HepG2 (cell line): ENCODE results near the gene GNG2. TPM values are rescaled to one million over a fixed set of nuclear protein-coding genes. Genes with fewer than 3 reads are reported as not detected.

Source experiments
- CHCHD3 ChIP-seq: sonication (generic); formaldehyde crosslinking; IDR thresholded peaks from 2 replicates; pipeline ENCODE4 v1.8.0; 2022; ENCODE audit warnings: mild to moderate bottlenecking, missing genetic modification reagents, moderate library complexity
- HMGXB4 ChIP-seq, 2 experiments: sonication (generic) in 1 of 2; formaldehyde crosslinking in 1 of 2; IDR thresholded peaks; 2 replicates each; pipeline versions ENCODE4 v1.4.0 to v1.6.1; 2018 to 2020; ENCODE audit warnings: missing genetic modification reagents in 2 of 2, borderline replicate concordance in 1 of 2, low read depth in 1 of 2, mild to moderate bottlenecking in 1 of 2, missing biosample characterization in 1 of 2
- KDM2A ChIP-seq: sonication (generic); formaldehyde crosslinking; IDR thresholded peaks from 2 replicates; pipeline ENCODE4 v1.4.0; 2020; ENCODE audit warnings: low read depth, missing genetic modification reagents, borderline replicate concordance
- MTA1 ChIP-seq: sonication (generic); formaldehyde crosslinking; IDR thresholded peaks from 2 replicates; pipeline ENCODE4 v1.4.0; 2020; ENCODE audit warnings: missing genetic modification reagents, mild to moderate bottlenecking, borderline replicate concordance
- NFKBIZ ChIP-seq: IDR thresholded peaks from 2 replicates; pipeline ENCODE4 v1.6.1; 2018; ENCODE audit warnings: missing genetic modification reagents, missing compliant biosample characterization
- PBX2 ChIP-seq: IDR thresholded peaks from 2 replicates; pipeline ENCODE4 v1.6.1; 2016; ENCODE audit warnings: control low read depth
- POLR2AphosphoS5 ChIP-seq: IDR thresholded peaks from 2 replicates; pipeline ENCODE4 v1.6.1; 2012; ENCODE audit warnings: low read depth, low read length
- RBAK ChIP-seq: sonication (generic); formaldehyde crosslinking; IDR thresholded peaks from 2 replicates; pipeline ENCODE4 v1.5.1; 2020; ENCODE audit warnings: mild to moderate bottlenecking, missing genetic modification reagents
- RFX5 ChIP-seq: IDR thresholded peaks from 2 replicates; pipeline ENCODE4 v1.6.1; 2011; ENCODE audit warnings: low read depth, low read length, improper control_type of control experiment
- SIN3A ChIP-seq: IDR thresholded peaks from 2 replicates; pipeline ENCODE4 v1.6.1; 2011; ENCODE audit warnings: low read depth, mild to moderate bottlenecking, control low read depth, low read length, borderline replicate concordance
- SRY ChIP-seq: sonication (generic); formaldehyde crosslinking; IDR thresholded peaks from 2 replicates; pipeline ENCODE4 v1.8.0; 2022; ENCODE audit warnings: mild to moderate bottlenecking, missing genetic modification reagents
- SSRP1 ChIP-seq: IDR thresholded peaks from 2 replicates; pipeline ENCODE4 v1.6.1; 2016; ENCODE audit warnings: control low read depth
- THAP11 ChIP-seq: IDR thresholded peaks from 2 replicates; pipeline ENCODE4 v1.6.1; 2016; ENCODE audit warnings: missing biosample characterization, missing genetic modification reagents
- YEATS2 ChIP-seq: sonication (generic); formaldehyde crosslinking; IDR thresholded peaks from 2 replicates; pipeline ENCODE4 v1.4.0; 2020; ENCODE audit warnings: missing genetic modification reagents, borderline replicate concordance
- ZBTB7B ChIP-seq: sonication (generic); formaldehyde crosslinking; IDR thresholded peaks from 2 replicates; pipeline ENCODE4 v1.4.0; 2020; ENCODE audit warnings: missing genetic modification reagents
- ZKSCAN1 ChIP-seq: fragments of 150-350 bp; IDR thresholded peaks from 2 replicates; pipeline ENCODE4 v1.6.1; 2014; ENCODE audit warnings: low read length
- ZNF350 ChIP-seq: sonication (generic); formaldehyde crosslinking; IDR thresholded peaks from 2 replicates; pipeline ENCODE4 v1.4.0; 2020; ENCODE audit warnings: mild to moderate bottlenecking, low read depth, missing genetic modification reagents, borderline replicate concordance
- ZNF552 ChIP-seq: sonication (generic); formaldehyde crosslinking; IDR thresholded peaks from 2 replicates; pipeline ENCODE4 v1.9.0; 2022; ENCODE audit warnings: missing genetic modification reagents, mild to moderate bottlenecking, borderline replicate concordance
- ZNF607 ChIP-seq: sonication (generic); formaldehyde crosslinking; IDR thresholded peaks from 2 replicates; pipeline ENCODE4 v1.5.1; 2020; ENCODE audit warnings: missing genetic modification reagents, mild to moderate bottlenecking, borderline replicate concordance
- ZNF878 ChIP-seq: sonication (generic); formaldehyde crosslinking; IDR thresholded peaks from 2 replicates; pipeline ENCODE4 v1.8.1; 2023; ENCODE audit warnings: mild to moderate bottlenecking, missing genetic modification reagents, moderate library complexity
- ZSCAN31 ChIP-seq: sonication (generic); formaldehyde crosslinking; IDR thresholded peaks from 2 replicates; pipeline ENCODE4 v1.5.0; 2020; ENCODE audit warnings: low read depth, mild to moderate bottlenecking, missing genetic modification reagents
- polyA plus RNA-seq, 8 experiments: library from polyadenylated mRNA; depleted of rRNA in 3 of 8; stranded (reverse) in 7 of 8; unstranded in 1 of 8; fragments of >200 nt; fragmentation: Illumina TruSeq in 4 of 8; extraction: Trizol in 4 of 8; gene quantifications; 2 replicates each; pipeline versions ENCODE4 v1.2.1 to v1.2.3, GENCODE V29; 2011 to 2016; ENCODE audit warnings: low read depth in 4 of 8, missing spikeins in 1 of 8, mixed read lengths in 1 of 8; ENCODE audit not compliant: insufficient read depth in 1 of 8
- total RNA-seq, 5 experiments: library from RNA; depleted of rRNA; stranded (reverse); fragments of >200 nt; fragmentation: Illumina TruSeq; extraction: Trizol; gene quantifications; 2 replicates each; pipeline ENCODE4 v1.2.3, GENCODE V29; 2016; ENCODE audit warnings: low read depth in 1 of 5
- TF ChIP-seq, protein P1 (sequence below): sonication (generic); formaldehyde crosslinking; IDR thresholded peaks from 2 replicates; pipeline ENCODE4 v1.8.1; 2023; ENCODE audit warnings: mild to moderate bottlenecking, missing genetic modification reagents
- TF ChIP-seq, protein P2 (sequence below): sonication (generic); formaldehyde crosslinking; IDR thresholded peaks from 2 replicates; pipeline ENCODE4 v1.4.0; 2020; ENCODE audit warnings: mild to moderate bottlenecking, low read depth, missing genetic modification reagents

The GNG2 gene
- total and polyA plus RNA-seq, 2 of the 13 experiments (the other 11 are each of a cell fraction or from before 2014, with no cell fraction given), result not detected

DNA sequence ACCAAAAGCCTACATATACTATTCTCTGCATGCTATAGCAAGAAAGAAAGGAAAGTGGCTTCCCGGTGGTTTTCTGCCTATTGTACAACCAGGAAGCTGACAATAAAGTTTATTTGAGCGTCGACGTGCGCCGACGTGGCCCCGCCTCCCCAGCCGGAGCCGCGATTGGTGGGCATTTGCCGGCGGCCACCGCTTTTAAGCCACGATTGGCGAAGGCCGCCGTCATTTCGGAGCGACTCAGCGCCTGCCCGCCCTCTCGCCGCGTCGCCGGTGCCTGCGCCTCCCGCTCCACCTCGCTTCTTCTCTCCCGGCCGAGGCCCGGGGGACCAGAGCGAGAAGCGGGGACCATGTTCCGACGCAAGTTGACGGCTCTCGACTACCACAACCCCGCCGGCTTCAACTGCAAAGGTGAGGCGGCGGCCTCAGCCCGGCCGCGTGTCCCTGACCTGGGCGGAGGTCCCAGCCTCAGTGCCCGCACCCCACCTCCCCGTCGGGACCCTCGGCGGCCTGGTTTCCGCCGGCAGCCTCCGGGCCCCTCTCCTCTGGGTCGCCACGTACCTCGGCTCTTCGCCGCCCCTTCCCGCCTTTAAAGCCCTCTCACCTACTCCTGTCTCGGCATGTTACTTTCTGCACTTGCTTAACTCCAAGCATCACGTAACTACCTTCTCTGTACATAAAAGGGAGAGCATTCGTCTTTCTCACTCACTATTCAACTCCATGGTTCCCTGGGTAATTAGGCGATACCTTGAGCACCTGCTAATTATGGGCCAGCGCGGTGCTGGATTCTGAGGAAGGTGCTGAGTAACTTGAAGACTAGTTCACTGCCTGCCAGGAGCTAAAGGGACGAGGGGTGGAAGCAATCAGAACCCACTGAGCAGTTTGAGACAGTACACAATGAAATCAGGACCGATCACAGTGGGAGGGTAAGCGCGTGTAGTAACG, 129.2 kb downstream of the GNG2 start, which contains the start of gene RTRAF (continued):
- peak; percentile 29 to 86; a peak in 3 of 4 replicates for TF ChIP-seq HMGXB4 (CRISPR knock-in tag; IDR thresholded peaks at IDR 0.05; ENCODE audit: borderline replicate concordance in 1 of 2, low read depth in 1 of 2)
- TF ChIP-seq ZNF878, result no peak
- TF ChIP-seq ZNF552 (CRISPR knock-in tag), result peak; percentile 45; the same call in 1 of the 2 replicates
- peak; percentile 84 for TF ChIP-seq SRY
- TF ChIP-seq CHCHD3 (CRISPR knock-in tag), result no peak
- TF ChIP-seq RFX5, result peak; percentile 43; the same call in 1 of the 2 replicates
- TF ChIP-seq ZKSCAN1, result peak; percentile 69; the same call in 1 of the 2 replicates
- TF ChIP-seq POLR2AphosphoS5, result peak; percentile 80
- TF ChIP-seq YEATS2 (CRISPR knock-in tag), result peak; percentile 98
- 0 out of 2 replicates have a peak, but pooled peaks have one; percentile 50 for TF ChIP-seq ZNF607
- TF ChIP-seq, protein P1, sequence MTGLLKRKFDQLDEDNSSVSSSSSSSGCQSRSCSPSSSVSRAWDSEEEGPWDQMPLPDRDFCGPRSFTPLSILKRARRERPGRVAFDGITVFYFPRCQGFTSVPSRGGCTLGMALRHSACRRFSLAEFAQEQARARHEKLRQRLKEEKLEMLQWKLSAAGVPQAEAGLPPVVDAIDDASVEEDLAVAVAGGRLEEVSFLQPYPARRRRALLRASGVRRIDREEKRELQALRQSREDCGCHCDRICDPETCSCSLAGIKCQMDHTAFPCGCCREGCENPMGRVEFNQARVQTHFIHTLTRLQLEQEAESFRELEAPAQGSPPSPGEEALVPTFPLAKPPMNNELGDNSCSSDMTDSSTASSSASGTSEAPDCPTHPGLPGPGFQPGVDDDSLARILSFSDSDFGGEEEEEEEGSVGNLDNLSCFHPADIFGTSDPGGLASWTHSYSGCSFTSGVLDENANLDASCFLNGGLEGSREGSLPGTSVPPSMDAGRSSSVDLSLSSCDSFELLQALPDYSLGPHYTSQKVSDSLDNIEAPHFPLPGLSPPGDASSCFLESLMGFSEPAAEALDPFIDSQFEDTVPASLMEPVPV, result peak; percentile 92
- peak; percentile 85; the same call in 1 of the 2 replicates for TF ChIP-seq KDM2A (CRISPR knock-in tag)
- 0 out of 2 replicates have a peak, but pooled peaks have one; percentile 23 for TF ChIP-seq SSRP1 (CRISPR knock-in tag)
- TF ChIP-seq SIN3A, result 0 out of 2 replicates have a peak, but pooled peaks have one; percentile 46
- TF ChIP-seq RBAK (CRISPR knock-in tag), result no peak
- TF ChIP-seq ZBTB7B, result peak; percentile 25; the same call in 1 of the 2 replicates
- TF ChIP-seq MTA1 (CRISPR knock-in tag), result peak; percentile 40; the same call in 1 of the 2 replicates
- TF ChIP-seq, protein P2, sequence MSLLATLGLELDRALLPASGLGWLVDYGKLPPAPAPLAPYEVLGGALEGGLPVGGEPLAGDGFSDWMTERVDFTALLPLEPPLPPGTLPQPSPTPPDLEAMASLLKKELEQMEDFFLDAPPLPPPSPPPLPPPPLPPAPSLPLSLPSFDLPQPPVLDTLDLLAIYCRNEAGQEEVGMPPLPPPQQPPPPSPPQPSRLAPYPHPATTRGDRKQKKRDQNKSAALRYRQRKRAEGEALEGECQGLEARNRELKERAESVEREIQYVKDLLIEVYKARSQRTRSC (CRISPR knock-in tag), result 0 out of 2 replicates have a peak, but pooled peaks have one; percentile 30
- TF ChIP-seq ZNF350, result peak; percentile 38; the same call in 1 of the 2 replicates
- no peak for TF ChIP-seq NFKBIZ (CRISPR knock-in tag)
- TF ChIP-seq PBX2 (CRISPR knock-in tag), result peak; percentile 89
- peak; percentile 90 for TF ChIP-seq THAP11 (CRISPR knock-in tag)
- 0 out of 2 replicates have a peak, but pooled peaks have one; percentile 32 for TF ChIP-seq ZSCAN31 (CRISPR knock-in tag)
